Myocyte (in vitro differentiated cells): ENCODE data around the gene UMODL1. TPM values are rescaled to one million over a fixed set of nuclear protein-coding genes. Genes with fewer than 3 reads are reported as not detected.

Experiments
- DNase-seq: peaks from one replicate; pipeline ENCODE4 v3.0.0-alpha.2; 2012; ENCODE audit warnings: low read depth
- total RNA-seq: library from RNA; depleted of rRNA; stranded (reverse); fragments of >200 nt; gene quantifications from 2 replicates; pipeline ENCODE4 v1.2.3, GENCODE V29; 2014

UMODL1 gene
- total RNA-seq, 1 donor from 2014 or later, result not detected

DNA sequence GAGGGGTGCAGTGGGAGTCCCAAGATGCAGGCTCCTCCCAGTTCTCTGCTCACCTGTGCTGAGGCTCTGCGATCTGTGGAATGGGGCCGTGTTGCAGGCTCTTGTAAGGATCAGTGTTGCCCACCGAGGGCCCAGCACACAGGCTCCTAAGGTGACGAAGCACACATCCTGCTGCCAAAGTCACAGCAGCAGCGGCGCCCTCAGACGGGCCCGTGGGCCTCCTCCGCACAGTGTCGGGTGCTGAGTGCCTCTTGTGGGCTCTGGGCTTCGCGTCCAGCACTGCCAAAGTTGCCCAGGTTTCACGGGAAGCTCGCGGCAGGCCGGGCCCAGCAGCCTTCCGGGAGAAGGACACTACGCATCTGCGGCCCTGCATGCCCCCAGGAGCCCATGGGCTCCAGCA lies 75.7 kb downstream of the UMODL1 start:
- DNase-seq, result no peak

DNA sequence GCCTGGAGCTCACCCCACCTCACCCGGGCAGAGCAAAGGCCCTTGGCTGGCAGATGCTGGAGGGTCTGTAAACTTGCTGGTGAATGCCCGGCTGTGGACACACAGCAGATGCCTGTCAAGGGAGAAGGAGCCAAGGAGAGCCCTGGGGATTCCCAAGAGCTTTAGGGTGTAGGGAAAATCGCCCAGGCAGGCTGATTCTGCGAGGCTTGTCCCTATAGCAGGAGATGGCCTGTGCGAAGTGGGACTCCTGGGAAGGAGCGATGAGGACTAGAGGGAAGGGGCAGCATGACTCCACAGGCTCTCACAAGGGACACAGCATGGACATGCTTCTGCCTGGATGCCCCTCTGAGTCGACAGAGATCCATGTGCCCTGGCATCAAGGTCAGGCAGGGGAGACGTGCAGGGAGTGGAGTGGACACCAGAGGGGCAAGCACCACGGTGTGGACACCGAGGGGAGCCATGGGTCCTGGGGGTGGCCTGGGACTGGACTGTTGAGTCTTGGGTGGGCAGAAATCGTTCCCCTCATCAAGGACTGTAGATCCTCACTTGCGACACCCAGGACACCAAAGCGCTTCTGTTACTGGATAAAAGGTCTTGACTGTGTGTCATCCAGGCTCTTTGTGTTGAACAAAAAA lies 76.4 kb downstream of the UMODL1 start:
- no peak for DNase-seq

DNA sequence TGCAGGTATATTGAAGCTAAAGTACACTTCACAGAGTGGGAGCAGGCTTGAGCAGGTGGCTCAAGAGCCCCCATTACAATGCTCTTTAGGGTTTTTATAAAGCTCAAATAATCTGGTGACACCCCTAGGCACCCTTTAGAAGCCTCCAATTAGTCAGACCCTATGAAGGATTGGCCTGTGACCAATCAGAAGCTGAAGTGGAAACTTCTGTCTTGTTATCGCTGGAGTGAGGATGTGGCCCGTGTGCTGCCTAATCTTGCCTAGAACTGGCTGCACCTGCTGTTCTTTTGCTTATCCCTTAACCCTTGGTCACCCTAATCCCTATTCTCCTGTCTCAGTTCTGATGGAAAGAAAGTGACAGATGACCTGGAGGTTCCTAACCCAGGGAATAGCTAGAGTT lies 77.0 kb downstream of the UMODL1 start:
- no peak for DNase-seq

DNA sequence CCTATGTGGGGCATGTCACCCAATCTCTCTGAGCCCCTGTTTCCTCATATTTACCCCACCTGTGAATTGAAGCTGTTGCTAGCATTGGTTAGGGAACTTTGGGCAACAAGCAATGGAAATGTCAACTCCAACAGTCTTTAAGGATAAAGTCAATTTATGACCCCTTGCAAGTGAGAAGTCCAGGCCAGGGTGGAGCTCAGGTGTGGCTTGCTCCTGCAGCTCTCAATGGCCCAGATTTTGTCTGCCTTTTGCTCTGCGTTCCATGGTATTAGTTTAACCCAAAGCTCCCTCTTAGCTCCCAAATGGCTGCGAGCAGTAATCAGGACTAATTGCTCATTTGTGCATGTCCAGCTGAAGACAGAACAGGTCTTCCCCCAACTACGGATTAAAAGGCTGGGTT lies 77.5 kb downstream of the UMODL1 start:
- DNase-seq, result no peak

DNA sequence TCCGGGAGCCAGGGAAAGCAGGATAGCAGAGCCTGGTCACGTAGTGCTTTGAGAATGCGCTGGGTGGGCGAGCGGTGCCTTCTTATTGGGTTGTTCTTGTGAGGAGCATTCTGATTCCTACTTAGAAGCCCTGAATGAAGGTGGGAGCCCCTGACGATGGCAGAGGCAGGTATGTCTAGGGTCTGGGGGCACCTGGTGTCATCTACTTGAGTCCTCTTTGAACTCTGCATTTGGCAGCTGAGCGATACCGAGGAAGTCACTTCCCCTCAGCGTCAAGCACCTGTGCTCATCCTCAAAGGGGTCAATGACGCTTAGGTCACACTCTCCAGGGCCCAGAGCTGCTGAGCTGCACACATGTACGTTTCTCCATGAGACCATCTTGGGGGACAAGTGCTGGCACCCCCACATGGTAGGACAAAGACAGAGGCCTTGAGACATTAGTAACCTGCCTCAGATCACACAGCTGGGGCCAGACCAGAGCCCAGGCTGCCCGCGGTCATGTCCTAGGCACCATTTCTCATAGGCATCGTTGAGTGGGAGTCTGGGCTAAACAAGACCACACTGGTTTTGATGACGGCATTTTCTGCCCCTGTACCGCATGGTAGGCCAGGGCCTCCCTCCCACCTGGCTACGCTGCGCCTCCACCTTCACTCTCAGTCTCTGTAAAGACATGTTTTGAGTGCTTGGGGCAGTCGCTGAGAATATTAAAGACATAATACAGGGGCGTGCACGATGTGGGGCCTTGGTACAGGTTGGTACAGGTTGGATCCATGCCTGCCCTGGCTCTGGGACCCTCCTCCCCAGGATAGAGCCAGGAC lies 78.7 kb downstream of the UMODL1 start:
- no peak for DNase-seq

DNA sequence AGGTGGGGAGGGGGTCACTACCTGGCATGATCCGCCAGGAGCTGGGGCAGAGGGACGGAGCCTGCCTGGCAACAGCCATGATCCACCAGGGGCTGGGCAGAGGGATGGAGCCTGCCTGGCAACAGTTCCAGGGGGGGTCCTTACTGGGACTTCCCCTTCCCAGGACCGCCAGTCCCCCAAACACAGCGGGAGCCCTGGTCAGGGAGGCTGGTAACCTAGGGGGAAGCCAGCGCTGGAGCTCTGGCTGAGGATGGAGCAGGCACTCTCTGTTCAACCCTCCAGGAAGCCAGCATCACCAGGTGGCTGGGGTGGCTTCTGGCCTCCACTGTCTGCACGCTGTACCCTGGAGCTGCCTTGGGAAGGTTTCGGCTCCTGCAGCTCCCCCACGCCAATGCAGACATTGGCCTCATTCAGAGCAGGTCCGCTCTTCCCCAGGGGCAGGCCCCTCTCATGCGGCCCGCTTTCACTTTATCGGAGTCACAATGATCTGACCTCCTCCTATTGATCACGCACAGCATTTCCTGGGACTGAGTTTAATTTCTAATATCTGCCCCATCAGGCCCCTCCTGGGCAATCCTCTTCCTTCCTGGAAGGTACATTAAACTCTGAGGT lies 79.5 kb downstream of the UMODL1 start:
- DNase-seq, result no peak

DNA sequence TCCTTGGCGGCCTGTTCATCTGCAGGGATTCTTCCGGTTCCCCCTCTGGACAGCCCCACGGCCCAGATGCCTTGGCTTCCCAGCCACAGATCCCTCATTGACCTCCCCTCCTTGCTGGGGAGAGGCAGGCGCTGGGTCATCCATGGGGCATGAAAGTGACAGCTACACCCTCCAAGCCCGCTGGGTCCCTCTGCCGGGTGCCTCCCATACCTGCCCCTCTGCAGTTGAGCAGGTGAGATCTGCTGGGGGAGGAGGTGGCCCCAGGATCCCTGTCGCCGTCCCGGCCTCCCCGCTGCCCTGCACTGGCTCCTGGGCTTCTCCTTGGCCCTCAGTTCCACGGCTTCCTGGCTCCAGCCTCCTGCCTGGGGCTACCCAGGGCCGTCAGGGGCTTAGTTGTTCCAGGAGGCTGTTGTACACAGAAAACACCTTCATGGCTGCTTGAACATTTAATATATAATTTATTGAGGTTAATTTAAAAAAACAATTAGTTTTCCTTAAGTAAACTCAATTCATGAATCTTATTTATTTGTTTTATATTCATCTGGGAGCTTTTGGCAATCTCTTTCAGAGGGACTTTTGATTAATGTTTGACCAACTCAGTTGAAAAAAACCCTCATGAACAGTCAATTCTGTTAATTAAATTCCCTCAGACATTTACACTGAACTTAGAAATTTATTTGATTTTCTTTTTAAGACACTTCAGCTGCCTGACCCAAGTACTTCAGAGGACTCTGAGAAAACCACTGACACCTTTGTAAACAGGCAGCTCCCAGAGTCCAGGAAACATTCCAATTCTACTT lies 80.2 kb downstream of the UMODL1 start:
- DNase-seq, result no peak

DNA sequence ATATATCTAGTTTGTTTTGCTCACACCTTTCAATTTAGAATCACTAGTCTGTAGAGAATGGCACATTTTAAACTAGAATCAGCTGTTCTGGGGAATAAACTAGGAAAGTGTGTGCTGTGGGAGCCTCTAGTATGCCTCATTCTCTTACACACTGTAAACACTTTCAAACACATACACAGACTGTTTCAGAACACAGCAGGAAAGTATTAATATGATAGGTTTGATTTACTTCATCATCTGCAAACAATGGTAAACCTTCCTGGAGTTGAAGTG lies 80.8 kb downstream of the UMODL1 start:
- DNase-seq, result no peak

DNA sequence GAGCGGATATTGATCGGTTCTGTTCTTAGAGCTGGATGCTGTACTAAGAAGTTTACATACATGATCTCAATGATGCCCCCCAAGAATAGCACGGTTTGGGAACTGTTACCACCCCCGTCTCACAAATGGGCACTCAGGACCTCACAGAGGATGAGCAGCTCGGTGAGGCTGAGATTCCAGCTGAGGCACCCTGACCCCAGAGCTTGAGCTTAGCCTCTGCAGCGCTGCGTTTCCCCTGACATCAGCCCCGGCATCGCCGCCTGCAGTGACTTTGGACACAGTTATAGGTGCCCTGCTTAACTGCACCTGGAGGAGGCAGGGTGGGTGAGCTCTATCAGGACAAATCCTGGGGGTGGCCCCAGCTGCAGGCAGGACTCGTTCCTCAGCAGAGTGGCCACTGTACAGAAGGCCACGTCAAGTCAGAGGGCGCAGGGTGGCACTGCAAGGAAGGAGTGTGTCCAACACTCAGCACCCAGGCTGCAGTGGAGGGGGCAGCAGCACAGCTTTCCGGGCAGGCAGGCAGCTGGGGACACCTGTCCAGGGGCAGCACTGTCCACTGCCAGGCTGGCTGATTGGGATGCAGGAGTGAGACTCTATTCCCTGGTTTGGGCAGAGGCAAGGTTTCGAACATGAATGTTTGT lies 82.0 kb downstream of the UMODL1 start:
- DNase-seq, result no peak

DNA sequence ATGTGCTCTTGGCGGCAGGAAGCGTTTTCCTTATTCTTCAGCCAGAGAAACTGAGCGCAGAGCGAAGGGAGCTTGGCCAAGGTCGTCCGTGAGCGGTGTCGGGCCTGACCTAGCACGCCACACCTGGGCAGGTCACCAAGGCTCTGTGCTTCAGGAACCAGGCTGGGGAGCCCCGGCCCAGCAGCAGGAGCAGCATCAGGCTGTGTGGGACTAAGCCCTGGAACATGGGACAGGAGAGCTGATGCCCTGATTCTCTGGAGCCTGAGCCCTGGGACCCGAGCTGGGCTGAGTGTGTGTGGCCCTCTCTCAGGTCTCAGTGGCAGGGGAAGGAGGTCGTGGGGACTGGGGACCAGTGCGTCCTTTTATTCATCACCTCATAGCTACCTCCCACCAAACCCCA lies 82.6 kb downstream of the UMODL1 start:
- DNase-seq, result no peak

DNA sequence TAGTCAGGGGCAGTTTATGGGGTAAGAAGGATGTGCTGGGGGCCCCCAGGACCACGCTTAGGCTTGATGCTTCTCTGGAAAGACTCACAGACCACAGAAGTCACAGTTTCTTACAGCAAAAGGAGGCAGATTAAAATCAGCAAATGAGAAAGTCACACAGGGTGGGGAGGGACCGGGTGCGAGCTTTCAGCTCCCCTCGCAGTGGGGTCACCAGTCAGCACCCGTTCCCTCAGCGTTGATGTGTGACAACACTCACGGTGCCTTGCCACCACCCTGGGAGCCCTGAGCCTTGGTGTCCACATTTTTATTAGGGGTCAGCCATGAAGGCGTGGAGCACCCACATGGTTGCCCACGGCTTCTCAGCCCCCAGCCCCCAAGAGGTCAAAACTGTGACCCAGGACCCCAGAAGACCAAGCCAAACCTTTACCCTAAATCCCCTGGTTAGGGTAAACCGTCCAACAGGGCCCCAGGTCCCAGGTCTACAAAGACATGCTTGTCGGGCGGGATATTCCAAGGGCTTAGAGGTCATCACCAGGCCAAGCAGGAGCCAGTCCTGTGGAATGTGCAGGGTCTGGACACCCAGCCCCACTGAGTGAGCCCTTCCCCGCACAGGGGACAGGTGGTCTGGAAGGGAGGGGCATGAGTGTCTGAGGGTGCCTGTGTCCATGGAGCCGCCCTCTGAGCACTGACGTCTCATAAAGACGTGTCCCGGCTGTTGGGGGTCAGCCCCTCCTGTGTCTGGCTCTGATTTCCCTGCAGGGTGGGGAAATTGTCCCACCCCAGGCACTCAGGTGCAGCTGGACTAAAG lies 83.3 kb downstream of the UMODL1 start:
- DNase-seq, result no peak

DNA sequence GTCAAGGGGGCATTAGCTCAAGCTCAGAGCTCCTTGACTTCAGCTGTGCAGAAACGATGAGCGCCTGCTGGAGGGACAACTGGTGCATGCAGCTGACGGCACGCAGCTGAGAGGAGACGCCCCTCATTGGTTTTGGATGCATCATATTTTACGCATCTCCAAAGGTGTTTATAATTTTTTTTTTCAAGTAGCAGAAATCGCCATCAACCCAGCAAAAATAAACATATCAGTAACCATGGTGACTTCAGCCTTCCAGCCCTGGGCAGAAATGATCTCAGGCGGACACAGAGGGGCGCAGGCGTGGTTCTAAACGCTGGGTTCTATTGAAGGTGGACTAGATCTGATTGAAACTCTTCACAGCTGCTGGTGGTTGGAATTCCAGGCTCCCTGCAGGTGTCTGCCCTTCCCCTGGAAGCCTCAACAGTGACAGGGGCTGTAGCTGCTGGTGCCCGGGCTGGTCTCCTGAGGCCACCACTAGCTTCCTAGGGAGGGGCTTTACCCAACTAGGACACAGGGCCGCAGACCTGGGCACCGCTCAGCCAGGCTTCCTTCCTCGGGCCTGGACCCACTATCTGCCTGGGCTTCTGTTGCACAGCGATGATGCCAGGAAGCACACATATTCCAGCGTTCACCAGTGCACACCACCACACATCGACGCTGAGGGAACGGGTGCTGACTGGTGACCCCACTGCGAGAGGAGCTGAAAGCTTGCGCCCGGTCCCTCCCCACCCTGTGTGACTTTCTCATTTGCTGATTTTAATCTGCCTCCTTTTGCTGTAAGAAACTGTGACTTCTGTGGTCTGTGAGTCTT lies 84.1 kb downstream of the UMODL1 start:
- DNase-seq, result no peak

DNA sequence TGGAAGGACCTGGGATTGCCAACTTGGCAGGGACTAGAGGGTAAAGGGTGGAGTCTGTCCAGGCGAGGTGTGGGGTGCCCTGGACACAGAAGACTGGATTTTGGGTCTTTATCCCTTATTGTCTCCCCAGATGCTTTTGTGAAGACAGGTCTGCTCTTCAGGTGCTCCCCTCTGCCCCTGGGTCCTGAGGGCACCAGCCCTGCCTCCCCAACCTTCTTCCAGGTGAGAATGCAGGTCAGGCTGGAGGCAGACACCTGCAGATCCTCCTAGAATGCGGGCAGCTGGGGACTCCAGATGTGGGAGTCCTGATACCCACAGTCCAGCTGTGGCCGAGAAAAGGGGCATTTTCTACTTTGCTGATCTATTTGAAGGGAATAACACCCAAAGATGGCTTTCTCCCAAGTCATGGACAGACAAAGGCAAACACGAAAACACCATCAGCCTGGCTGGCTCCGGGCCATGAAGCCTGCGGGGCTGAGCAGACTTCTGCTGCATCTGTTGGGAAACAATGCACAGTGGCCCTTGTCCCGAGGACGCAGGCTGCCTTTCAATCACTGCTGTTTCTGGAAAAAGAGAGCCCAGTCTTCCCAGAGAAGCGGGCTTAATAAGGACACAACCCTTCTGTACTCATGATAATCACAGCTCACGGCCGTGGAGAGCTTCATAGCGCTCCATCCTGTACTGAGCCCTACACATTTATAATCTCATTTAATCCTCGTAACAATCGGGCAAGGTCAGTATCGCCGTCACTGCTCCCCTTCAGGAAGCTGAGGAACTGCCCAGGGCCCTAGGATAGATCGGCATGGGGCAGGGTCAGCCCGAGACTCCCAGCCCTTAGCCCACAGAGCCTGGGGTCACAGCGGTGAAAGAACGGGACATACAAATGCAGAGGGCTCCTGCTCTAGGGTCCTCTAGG lies 85.8 kb downstream of the UMODL1 start:
- peak; percentile 47 for DNase-seq

DNA sequence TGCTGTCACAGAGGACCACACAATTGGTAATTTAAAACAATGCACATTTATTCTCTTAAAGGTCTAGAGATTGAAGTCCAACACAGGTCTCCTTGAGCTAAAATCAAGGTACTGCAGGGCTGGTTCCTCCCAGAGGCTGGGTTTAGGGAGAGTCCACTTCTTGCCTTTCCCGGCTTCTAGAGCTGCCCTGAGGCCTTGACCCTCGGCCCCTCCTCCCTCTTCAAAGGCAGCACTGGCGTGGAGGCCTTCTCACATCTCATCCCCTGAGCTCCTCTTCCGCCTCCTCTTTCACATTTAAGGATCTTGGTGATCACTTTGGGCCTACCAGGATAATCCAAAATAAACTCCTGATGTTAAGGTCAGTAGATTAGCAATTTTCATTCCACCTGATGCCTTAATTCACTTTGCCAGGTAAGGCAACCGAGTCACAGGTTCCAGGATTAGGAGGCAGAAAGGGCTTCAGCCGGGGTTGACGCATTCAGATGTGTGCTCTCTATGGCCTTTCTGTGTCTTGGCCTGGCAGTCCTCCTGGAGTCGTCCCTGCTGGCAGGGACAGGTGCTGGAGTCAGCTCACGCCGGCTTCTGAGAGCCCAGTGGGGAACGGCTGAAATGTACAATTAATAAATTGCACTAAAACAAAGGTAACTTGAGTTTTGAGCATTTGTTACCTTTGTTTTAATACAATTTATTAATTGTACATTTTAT lies 86.6 kb downstream of the UMODL1 start:
- DNase-seq, result peak; percentile 11

DNA sequence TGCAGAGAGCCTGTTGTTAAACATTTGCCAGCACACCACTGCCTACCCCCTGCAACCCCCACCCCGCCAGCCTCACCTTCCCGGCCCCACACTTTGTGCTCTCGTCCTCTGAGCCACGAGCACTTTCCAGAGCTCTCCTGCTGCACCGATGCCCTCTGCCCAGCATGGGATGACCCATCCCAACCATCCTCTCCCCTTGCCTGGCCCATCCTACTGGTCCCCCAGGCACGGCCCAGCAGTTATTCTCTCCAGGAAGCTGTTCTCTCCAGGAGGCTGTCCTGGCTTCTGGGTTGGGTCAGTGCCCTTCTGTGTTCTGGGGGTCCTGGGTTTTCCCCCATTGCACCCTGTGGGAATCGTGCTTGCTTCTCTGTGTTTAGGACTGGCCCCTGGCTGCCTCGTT lies 87.7 kb downstream of the UMODL1 start:
- DNase-seq, result no peak

DNA sequence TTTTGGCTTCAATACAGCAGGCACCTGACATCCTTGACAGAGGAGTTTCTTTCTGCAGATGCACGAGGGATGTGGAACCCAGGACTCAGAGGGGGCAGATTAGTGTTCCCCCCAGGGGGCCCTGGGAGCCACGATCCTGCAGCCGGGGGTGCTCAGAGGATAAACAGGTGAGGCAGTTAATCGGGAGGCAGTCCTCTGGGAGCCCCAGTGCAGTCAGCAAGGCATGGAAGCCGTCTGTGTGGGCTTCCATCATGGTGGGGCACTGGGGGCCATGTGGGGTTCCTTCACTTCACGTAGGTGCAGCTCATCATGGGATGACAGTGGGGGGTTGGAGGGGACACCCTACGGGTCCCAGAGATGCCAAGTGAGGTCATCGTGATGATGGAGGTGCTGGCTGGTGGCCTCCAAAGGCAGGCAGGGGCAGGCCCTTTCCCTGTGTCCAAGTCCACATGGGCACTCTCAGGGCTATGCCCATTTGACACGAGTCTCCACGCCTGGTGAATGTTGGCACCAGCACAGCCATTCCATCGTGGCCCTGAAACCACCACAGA lies 88.5 kb downstream of the UMODL1 start:
- DNase-seq, result no peak

DNA sequence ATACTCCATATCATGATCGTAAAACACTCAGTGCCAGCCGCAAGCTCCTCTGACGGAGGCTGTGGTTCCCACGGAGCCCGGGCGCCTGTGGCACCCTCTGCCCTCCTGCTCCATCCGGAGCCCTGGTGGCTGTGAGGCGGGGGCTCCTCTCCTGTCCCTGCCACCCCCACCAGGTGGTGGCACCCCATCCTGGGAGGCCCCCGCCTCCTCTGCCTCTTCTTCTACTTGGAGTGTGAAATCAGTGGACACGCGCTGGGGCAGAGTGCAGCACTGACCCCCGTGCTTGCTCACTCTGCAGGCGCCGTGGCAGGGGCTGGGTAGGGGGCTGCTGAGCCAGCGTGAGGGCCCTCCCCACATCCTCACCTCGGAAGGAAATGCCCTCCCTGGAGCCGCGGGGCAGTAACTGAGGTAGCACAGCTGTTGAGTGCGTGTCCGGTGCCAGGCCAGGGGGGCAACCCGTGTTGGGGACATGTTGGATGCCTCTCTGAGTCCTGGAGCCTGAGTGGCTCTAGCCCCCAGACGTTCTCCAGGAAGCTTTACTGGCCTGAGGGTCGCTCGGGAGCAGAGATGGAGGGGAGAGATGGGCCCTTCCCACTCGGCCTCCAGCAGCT lies 89.1 kb downstream of the UMODL1 start:
- DNase-seq, result no peak
